ENCODE results near the gene C16orf74.

DNA sequence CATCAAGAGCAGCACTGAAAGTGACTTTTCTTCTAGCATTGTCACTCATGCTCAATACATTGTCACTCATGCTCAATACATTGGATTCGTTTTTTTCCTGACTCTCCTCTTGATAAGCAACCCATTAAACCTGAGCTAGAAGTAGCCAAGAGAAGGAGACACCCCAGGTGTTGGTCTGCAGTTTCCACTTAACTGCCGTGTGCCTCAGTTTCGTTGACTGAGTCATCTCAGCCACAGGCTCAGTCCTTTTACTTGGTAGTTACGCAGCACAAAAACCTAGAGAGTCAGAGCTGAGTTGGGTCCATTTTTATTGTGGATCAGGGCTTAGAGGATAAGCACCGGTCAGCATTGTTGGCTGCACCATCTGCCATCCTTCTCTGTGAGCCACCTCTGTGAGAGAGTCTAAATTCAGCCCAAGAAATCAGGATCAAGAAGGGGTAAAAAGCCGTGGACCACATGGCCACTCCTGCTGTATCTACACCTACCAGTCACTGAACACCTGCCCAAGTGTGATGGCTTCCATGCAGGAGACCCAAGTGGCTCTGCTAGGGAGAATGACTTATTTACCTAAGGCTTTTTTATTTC lies 73.4 kb downstream of the C16orf74 start:
- TF ChIP-seq CTCF (IDR thresholded peaks at IDR 0.05) (no peak), POLR2AphosphoS5 (IDR thresholded peaks at IDR 0.05) (no peak)

Measured in gastroesophageal sphincter (tissue), 3 donors.